ENCODE measurements around the gene SELL. TPM values are rescaled to one million over a fixed set of nuclear protein-coding genes. Genes with fewer than 3 reads are reported as not detected.
"Not testable (repeated sequence)": the region's sequence is repeated elsewhere in the genome, so short reads cannot be mapped to it uniquely, and the experiment has no call there.

Gene SELL
- total RNA-seq, 1 experiment from 2014 or later = 0.15 TPM

GRCh38 chr1:169667699-169668596, 43.5 kb downstream of the SELL start:
- not testable (repeated sequence) for DNase-seq (ENCODE audit: low read depth)

- not testable (repeated sequence) for DNase-seq (ENCODE audit: low read depth)
Measured at GRCh38 chr1:169667227-169667639, 44.2 kb downstream of the SELL start.

- DNase-seq (ENCODE audit: low read depth) = not testable (repeated sequence)
Measured at GRCh38 chr1:169662680-169663079, 48.7 kb downstream of the SELL start.

- DNase-seq (ENCODE audit: low read depth) = not testable (repeated sequence)
Measured at GRCh38 chr1:169661066-169661465, 50.4 kb downstream of the SELL start.

- not testable (repeated sequence) for DNase-seq (ENCODE audit: low read depth)
Measured at GRCh38 chr1:169658777-169659176, 52.6 kb downstream of the SELL start.

GRCh38 chr1:169653873-169654272, 57.5 kb downstream of the SELL start:
- DNase-seq (ENCODE audit: low read depth) = no peak

- DNase-seq (ENCODE audit: low read depth) = no peak
Measured at GRCh38 chr1:169651035-169651434, 60.4 kb downstream of the SELL start.

GRCh38 chr1:169650551-169650950, 60.9 kb downstream of the SELL start:
- DNase-seq (ENCODE audit: low read depth) = no peak

- DNase-seq (ENCODE audit: low read depth) = no peak
Measured at GRCh38 chr1:169648709-169649108, 62.7 kb downstream of the SELL start.

GRCh38 chr1:169648187-169648586, 63.2 kb downstream of the SELL start:
- DNase-seq (ENCODE audit: low read depth) = no peak

GRCh38 chr1:169647512-169647911, 63.9 kb downstream of the SELL start:
- no peak for DNase-seq (ENCODE audit: low read depth)

- no peak for DNase-seq (ENCODE audit: low read depth)
Measured at GRCh38 chr1:169644297-169644696, 67.1 kb downstream of the SELL start.

Other genes with a start within 250 kb of the SELL start
- 8.1 and 10.4 TPM in 2 replicates for gene SLC19A2, start 225.7 kb downstream of the SELL start, total RNA-seq (2014; rRNA removed; shearing (Covaris generic))
- gene F5, start 125.1 kb downstream of the SELL start, total RNA-seq (2014; rRNA removed; shearing (Covaris generic)) = not detected in 2 replicates
- gene SELP, start 81.5 kb downstream of the SELL start, total RNA-seq (2014; rRNA removed; shearing (Covaris generic)) = not detected in 2 replicates
- not detected in 2 replicates for gene SELE, start 22.5 kb upstream of the SELL start, total RNA-seq (2014; rRNA removed; shearing (Covaris generic))
- gene METTL18, start 83.3 kb upstream of the SELL start, total RNA-seq (2014; rRNA removed; shearing (Covaris generic)) = 3.4 and 5.4 TPM in 2 replicates
- gene SCYL3, start 182.3 kb upstream of the SELL start, total RNA-seq (2014; rRNA removed; shearing (Covaris generic)) = 2.9 and 7.8 TPM in 2 replicates